Mucosa of stomach (tissue), 1 donor: Measurements from ENCODE around the gene NOC4L.
"Not testable (repeated sequence)": the region's sequence is repeated elsewhere in the genome, so short reads cannot be mapped to it uniquely, and the experiment has no call there.

Experiments used
- H3K27me3 ChIP-seq: one replicate; pipeline ENCODE4 v1.7.0; 2013; ENCODE audit warnings: mild to moderate bottlenecking, low read length; ENCODE audit not compliant: control insufficient read depth, insufficient read depth
- H3K36me3 ChIP-seq: one replicate; pipeline ENCODE4 v1.7.0; 2013; ENCODE audit warnings: low read length; ENCODE audit not compliant: control insufficient read depth, insufficient read depth
- H3K4me1 ChIP-seq: one replicate; pipeline ENCODE4 v1.7.0; 2013; ENCODE audit warnings: mild to moderate bottlenecking, low read length; ENCODE audit not compliant: control insufficient read depth, insufficient read depth
- H3K4me3 ChIP-seq: one replicate; pipeline ENCODE4 v1.7.0; 2013; ENCODE audit warnings: low read length
- H3K9ac ChIP-seq: one replicate; pipeline ENCODE4 v1.7.0; 2013; ENCODE audit warnings: mild to moderate bottlenecking, low read length, moderate library complexity
- H3K9me3 ChIP-seq: one replicate; pipeline ENCODE4 v1.7.0; 2013; ENCODE audit warnings: mild to moderate bottlenecking, low read length, moderate library complexity; ENCODE audit not compliant: control insufficient read depth
- donor health status: Pancreatic carcinoma.

The NOC4L gene

DNA sequence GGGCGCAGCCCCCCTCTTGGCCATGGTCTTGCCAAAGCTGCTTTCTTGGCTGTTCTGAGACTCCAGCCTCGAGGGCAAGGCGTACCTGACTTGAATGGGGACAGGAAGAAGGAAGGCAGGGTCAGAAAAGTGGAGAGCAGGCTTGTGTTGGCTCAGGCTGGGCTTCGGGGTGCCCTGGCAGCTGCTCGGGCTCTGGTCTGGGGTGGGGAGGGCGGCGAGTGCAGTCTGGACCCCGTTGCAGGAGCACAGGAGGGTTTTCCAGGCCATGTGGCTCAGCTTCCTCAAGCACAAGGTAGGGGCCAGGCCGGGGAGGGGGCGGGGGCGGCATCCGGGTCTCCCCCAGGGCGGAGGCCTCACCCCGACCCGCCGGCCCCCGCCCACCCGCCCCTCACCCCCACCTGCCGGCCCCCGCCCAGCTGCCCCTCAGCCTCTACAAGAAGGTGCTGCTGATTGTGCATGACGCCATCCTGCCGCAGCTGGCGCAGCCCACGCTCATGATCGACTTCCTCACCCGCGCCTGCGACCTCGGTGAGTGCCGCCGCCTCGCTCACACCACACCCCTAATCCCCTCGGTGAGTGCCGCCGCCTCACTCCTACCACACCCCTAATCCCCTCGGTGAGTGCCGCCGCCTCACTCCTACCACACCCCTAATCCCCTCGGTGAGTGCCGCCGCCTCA is 4.2 kb downstream of the NOC4L start:
- H3K27me3 ChIP-seq, result no peaks in the 10 kb centered on the region
- no peak overlapping the region for H3K4me3 ChIP-seq
- H3K36me3 ChIP-seq, result no peaks in the 10 kb centered on the region
- H3K9ac ChIP-seq, result no peak overlapping the region
- H3K9me3 ChIP-seq, result no peaks in the 10 kb centered on the region
- H3K4me1 ChIP-seq, result peaks cover 7% of the 10 kb centered on the region

DNA sequence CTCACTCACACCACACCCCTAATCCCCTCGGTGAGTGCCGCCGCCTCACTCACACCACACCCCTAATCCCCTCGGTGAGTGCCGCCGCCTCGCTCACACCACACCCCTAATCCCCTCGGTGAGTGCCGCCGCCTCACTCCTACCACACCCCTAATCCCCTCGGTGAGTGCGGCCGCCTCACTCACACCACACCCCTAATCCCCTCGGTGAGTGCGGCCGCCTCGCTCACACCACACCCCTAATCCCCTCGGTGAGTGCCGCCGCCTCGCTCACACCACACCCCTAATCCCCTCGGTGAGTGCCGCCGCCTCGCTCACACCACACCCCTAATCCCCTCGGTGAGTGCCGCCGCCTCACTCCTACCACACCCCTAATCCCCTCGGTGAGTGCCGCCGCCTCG is 5.3 kb downstream of the NOC4L start:
- H3K27me3 ChIP-seq, H3K36me3 ChIP-seq, H3K4me1 ChIP-seq, H3K9ac ChIP-seq, H3K9me3 ChIP-seq, H3K4me3 ChIP-seq: not testable (repeated sequence)

DNA sequence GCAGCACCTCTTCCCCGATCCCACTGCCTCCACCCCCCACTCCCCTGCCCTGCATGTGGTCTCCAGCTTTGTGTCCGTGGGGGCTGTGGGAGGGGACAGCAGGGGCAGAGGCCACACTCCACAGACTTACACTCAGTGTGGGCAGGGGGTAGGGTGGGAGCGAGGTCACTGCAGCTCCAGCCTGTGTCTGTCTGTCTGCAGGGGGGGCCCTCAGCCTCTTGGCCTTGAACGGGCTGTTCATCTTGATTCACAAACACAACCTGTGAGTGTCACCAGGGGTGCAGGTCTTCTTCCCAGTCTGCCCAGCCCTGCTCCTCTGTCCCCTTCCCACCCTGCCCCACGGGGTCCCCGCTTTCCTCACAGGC is 6.5 kb downstream of the NOC4L start:
- no peaks in the 10 kb centered on the region for H3K27me3 ChIP-seq
- H3K4me1 ChIP-seq, result no peaks in the 10 kb centered on the region
- no peaks in the 10 kb centered on the region for H3K36me3 ChIP-seq
- no peak overlapping the region for H3K9ac ChIP-seq
- no peak overlapping the region for H3K4me3 ChIP-seq
- no peaks in the 10 kb centered on the region for H3K9me3 ChIP-seq

DNA sequence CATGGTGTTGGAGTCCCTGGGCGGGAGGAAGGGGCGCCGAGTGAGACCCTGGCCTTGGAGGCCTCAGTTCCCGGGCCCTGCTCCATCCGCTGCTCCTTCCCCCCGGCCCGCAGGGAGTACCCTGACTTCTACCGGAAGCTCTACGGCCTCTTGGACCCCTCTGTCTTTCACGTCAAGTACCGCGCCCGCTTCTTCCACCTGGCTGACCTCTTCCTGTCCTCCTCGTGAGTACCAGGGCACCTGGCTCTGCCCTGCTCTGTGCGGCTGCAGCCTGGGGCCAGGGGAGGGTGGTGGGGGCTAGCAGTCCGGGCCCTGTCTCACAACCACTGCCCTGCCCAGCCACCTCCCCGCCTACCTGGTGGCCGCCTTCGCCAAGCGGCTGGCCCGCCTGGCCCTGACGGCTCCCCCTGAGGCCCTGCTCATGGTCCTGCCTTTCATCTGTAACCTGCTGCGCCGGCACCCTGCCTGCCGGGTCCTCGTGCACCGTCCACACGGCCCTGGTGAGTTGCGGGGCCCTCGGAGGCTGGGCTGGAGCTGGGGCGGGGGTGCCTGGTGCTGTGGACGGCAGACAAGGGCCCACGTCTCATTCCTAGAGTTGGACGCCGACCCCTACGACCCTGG is 7.0 kb downstream of the NOC4L start:
- H3K27me3 ChIP-seq, result no peaks in the 10 kb centered on the region
- H3K4me3 ChIP-seq, result no peak overlapping the region
- H3K9ac ChIP-seq, result no peak overlapping the region
- no peaks in the 10 kb centered on the region for H3K9me3 ChIP-seq
- no peaks in the 10 kb centered on the region for H3K4me1 ChIP-seq
- no peaks in the 10 kb centered on the region for H3K36me3 ChIP-seq

DNA sequence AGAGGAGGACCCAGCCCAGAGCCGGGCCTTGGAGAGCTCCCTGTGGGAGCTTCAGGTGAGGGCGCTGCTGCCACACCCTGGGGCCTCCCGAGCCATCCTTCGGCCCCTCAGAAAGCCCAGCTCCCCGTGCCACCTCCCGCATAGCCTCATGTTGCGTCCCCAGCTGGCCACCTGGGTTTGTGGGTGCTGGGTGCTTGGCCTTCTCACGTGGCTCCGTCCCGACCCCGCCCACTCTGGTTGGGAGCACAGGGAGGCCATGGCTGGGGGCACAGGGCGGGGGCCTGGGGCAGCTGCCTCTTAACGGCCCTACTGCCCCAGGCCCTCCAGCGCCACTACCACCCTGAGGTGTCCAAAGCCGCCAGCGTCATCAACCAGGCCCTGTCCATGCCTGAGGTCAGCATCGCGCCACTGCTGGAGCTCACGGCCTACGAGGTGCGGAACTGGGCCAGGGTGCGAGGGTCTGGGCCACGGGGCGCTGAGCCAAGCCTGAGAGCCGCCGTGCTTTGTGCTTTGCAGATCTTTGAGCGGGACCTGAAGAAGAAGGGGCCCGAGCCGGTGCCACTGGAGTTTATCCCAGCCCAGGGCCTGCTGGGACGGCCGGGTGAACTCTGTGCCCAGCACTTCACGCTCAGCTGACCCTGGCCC is 7.6 kb downstream of the NOC4L start:
- Histone ChIP-seq H3K4me1 (no peaks in the 10 kb centered on the region), H3K9ac (no peak overlapping the region), H3K36me3 (no peaks in the 10 kb centered on the region), H3K4me3 (no peak overlapping the region), H3K9me3 (no peaks in the 10 kb centered on the region), H3K27me3 (no peaks in the 10 kb centered on the region)

DNA sequence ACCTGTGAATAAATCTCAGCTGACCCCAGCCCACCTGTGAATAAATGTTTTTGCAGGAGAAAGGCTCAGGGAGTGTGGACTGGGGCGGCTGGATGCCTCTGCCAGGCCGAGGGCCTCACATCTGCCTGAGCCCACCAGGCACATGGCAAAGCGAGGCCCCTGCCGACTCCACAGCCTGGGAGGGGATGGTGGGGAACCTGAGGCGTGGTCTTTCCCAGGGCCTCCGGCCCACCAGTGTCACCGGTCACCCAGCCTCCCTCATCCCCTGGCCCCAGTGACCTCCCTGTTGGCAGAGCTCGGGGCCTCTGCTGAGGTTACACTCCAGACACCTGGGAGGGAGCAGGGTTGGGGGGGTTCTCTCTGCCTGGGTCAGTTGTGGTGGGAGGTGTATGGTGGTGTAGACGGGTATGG is 8.2 kb downstream of the NOC4L start:
- H3K27me3 ChIP-seq, result no peaks in the 10 kb centered on the region
- H3K9ac ChIP-seq, result no peak overlapping the region
- no peaks in the 10 kb centered on the region for H3K4me1 ChIP-seq
- no peaks in the 10 kb centered on the region for H3K36me3 ChIP-seq
- no peak overlapping the region for H3K4me3 ChIP-seq
- no peaks in the 10 kb centered on the region for H3K9me3 ChIP-seq

DNA sequence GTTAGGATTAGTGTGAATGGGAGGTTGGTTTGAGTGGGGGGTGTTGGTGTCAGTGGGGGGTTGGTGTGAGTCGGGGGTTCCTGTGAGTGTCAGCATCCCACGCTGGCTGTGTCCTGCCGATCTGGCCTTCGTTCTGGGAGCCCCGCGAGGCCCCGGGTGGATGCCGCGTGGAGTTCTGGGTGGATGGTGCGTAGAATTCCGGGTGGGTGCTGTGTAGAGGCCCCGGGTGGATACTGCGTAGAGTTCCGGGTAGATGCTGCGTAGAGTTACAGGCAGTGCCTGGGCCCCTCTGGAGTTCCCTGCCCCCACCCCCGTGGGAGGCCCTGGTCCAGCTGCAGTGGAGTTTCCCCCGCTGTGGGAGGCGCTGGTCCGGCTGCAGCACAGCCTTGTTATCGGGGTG is 8.7 kb downstream of the NOC4L start:
- peaks cover 3% of the 10 kb centered on the region for H3K36me3 ChIP-seq
- no peak overlapping the region for H3K4me3 ChIP-seq
- H3K4me1 ChIP-seq, result no peaks in the 10 kb centered on the region
- no peaks in the 10 kb centered on the region for H3K27me3 ChIP-seq
- H3K9me3 ChIP-seq, result no peaks in the 10 kb centered on the region
- H3K9ac ChIP-seq, result no peak overlapping the region

DNA sequence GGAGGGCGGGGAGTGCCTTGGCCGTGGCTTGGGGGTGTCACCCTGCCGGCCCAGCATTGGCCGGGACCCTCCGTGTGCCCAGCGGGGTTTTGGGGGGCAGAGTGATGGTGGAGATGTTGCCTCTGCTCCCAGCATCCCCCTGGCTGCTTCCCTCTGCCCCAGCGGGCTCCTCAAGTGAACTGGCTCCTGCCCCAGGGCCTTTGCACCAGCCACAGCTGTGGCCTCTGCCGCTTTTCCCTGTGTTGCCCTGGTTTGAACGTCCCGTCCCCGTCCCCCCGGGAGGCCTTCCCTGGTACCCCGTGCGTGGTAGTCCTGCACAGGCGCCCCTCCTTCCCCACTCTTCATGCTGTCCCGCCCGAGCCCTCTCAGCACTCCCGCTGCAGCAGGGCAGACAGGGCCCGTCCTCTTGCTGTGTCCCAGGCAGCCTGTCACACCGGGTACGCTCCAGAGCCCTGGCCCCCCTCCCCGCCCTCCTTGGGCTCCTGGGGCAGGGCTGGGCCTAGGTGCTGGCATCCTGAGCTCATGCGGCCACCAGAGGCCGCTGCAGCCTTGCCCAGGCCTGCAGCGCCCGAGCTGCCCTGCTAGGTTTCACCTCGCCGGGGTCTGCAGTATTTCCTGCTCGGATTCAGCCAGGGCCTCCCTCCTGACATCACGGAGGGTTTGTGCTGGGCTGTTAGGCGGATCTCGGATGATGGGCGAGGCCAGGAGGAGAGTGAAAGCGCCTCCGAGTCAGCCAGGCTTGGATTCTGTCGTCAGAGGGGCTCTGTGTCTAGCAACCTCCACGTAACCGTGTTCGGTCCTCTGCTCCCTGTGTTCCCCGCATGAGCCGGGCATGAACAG is 9.5 kb downstream of the NOC4L start:
- Histone ChIP-seq H3K9me3 (no peaks in the 10 kb centered on the region), H3K4me3 (no peak overlapping the region), H3K36me3 (peaks cover 4% of the 10 kb centered on the region), H3K9ac (peak overlapping the region; percentile 56), H3K27me3 (no peaks in the 10 kb centered on the region), H3K4me1 (no peaks in the 10 kb centered on the region)

DNA sequence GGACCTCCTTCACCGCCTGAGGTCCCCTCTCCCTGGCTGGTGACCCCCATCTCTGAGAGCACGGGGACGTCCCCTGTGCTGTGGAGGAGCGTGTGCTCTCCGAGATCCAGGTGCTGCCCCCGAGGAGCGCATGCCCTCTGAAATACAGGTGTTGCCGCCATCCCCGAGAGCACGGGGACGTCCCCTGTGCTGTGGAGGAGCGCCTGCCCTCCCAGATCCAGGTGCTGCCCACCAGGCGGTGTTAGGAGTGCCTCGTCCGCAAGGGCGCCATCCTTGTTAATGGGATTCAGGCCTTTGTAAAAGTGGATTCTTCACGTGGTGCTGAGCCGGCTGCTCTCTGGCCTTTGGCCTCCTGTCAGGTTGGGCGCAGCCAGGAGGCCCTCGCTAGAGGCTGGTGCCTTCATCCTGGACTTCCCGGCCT is 10.1 kb downstream of the NOC4L start:
- peaks cover 4% of the 10 kb centered on the region for H3K36me3 ChIP-seq
- H3K4me1 ChIP-seq, result no peaks in the 10 kb centered on the region
- no peaks in the 10 kb centered on the region for H3K27me3 ChIP-seq
- H3K4me3 ChIP-seq, result no peak overlapping the region
- H3K9ac ChIP-seq, result peak overlapping the region; percentile 56
- no peaks in the 10 kb centered on the region for H3K9me3 ChIP-seq

DNA sequence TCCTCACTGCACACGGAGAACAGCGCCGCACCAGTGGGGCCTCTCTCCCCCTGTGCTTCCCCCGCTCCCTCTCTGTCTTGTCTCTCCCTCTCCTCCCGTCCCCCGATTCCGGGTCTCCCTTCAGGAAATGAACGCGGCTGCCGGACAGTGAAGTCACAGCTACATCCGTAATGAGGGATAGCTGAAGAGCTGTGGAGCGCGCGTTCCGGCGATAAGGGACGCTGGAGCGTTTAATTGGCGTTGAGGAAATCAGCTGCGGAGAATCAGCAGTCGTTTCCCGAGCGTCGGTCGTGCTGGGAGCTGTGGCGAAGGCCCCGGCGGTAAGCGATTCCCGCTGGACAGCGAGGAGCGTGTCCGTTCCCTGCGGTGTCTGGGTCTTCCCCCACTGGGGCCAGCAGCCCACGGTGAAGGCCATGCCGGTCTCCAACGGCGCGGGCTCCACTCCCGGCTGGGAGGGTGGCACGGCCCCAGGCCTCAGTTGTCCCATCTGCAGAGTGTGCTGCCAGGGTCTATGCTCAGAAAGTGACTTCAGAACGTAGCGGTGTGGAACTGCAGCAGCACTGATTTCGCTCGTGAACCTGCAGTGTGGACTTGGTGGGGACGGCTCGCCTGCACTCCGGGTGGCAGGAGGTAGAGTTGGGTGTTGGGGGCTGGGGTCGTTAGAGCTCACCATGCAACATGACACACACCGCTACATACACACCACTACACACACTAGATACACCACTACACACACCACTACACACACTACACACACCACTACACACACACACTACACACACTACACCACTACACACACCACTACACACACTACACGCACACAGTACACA is 10.9 kb downstream of the NOC4L start:
- Histone ChIP-seq H3K9me3 (no peaks in the 10 kb centered on the region), H3K9ac (no peak overlapping the region), H3K4me3 (no peak overlapping the region), H3K36me3 (peaks cover 4% of the 10 kb centered on the region), H3K4me1 (no peaks in the 10 kb centered on the region), H3K27me3 (no peaks in the 10 kb centered on the region)

DNA sequence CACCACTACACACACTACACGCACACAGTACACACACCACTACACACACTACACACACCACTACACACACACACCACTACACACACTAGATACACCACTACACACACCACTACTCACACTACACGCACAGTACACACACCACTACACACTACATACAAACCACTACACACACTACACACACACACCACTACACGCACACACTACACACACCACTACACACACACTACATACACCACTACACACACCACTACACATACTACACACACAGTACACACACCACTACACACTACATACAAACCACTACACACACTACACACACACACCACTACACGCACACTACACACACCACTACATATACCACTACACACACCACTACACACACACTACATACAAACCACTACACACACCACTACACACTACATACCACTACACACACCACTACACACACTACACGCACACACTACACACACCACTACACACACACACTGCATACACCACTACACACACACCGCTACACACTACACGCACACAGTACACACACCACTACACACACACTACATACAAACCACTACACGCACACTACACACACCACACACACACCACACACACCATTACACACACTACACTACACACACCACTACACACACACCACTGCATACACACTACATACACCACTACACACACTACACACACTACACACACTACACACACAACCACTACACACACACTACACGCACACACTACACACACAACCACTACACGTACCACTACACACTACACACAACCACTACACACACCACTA is 11.7 kb downstream of the NOC4L start:
- H3K4me3 ChIP-seq, result no peak overlapping the region
- H3K9ac ChIP-seq, result no peak overlapping the region
- H3K4me1 ChIP-seq, result no peaks in the 10 kb centered on the region
- peaks cover 4% of the 10 kb centered on the region for H3K36me3 ChIP-seq
- H3K27me3 ChIP-seq, result no peaks in the 10 kb centered on the region
- H3K9me3 ChIP-seq, result no peaks in the 10 kb centered on the region
